ENCODE measurements around the gene C1S.
"Not testable (repeated sequence)": the region's sequence is repeated elsewhere in the genome, so short reads cannot be mapped to it uniquely, and the experiment has no call there.

C1S gene

DNA sequence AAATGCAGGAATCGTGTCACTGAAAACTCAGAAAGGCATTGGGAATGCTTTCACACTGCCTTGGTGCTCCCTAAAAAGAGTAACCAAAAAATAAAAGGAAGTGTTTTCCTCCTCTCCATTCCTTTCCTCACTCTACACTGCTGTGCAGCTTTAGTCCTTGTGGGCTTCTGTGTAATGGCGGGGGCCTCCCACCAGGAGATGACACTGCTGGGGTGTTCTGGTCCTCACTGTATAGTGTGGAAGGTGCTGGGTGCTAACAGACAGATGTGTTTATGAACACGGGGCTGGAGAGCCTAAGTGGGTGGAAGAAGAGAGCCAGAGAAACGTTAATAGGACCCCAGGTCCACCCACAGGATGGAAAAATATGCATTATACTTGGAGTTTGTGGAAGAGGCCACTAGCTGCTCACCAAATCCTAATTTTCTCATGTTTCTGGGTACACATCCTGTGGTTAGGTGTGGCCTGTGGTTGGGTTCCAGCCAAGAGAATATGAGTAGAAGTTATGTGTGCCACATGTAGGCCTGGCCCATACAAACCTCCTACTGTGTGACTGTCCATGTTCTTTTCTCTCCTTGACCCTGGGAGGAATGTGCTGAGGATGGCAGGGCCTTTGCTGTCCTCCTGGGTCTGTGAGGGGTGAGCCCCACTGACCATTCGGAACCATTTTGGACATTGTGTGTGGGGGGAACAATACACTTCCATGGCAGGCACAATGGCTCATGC lies 14.0 kb upstream of the C1S start:
- DNase-seq (ENCODE audit: low spot score): no peak

DNA sequence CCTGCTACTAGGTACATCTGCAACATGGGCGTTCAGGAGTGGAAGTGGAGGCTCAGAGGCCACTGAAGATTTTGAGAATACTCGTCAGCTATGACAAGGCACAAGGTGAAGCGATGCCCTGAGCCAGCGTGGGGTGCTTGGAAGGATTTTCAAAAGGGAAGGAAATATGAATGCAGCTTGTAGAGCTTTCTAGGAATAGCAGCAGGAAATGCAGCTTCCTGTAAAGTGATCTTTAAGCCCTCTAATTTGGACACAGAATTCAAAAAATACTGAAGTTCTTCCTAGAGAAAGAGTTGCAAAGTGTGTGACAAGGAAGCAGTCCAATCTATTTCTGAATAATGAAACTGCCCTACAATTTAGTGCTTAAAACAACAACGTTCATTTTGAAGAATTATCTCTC lies 13.2 kb upstream of the C1S start:
- no peak for DNase-seq (ENCODE audit: low spot score)

DNA sequence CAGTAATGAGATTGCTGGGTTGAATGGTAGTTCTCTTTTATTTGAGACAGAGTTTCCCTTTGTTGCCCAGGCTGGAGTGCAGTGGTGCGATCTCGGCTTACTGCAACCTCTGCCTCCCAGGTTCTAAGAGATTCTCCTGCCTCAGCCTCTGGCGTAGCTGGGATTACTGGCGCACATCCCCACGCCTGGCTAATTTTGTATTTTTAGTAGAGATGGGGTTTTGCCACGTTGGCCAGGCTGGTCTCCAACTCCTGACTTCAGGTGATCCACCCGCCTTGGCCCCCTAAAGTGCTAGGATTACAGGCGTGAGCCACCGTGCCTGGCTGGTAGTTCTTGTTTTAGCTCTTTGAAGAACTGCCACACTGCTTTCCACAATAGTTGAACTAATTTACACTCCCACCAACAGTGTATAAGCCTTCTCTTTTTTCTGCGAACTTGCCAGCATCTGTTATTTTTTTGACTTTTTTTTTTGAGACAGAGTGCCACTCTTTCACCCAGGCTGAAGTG lies 11.0 kb upstream of the C1S start:
- DNase-seq (ENCODE audit: low spot score): not testable (repeated sequence)

DNA sequence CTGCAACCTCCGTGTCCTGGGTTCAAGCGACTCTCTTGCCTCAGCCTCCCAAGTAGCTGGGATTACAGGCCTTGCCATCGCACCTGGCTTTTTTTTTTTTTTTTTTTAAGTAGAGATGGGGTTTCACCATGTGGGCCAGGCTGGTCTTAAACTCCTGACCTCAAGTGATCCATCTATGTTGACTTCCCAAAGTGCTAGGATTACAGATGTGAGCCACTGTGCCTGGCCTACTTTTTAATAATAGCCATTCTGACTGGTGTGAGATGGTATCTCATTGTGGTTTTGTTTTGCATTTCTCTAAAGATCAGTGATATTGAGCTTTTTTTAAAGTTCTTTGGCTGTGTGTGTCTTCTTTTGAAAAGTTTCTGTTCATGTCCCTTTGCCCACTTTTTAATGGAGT lies 10.5 kb upstream of the C1S start:
- DNase-seq (ENCODE audit: low spot score): not testable (repeated sequence)

DNA sequence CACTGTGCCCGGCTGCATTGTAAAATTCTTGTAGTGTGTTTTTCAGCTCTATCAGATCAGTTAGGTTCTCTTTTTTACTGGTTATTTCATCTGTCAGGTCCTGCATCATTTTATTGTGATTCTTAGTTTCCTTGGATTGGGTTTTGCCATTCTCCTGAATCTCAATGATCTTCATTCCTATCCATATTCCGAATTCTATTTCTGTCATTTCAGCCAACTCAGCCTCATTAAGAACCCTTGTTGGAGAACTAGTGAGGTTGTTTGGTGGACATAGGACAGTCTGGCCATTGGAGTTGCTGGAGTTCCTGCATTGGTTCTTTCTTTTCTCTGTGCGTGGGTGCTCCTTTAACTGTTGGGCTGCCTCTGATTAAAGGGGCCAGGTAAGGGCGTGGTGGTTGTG lies 5.6 kb upstream of the C1S start:
- no peak for DNase-seq (ENCODE audit: low spot score)

DNA sequence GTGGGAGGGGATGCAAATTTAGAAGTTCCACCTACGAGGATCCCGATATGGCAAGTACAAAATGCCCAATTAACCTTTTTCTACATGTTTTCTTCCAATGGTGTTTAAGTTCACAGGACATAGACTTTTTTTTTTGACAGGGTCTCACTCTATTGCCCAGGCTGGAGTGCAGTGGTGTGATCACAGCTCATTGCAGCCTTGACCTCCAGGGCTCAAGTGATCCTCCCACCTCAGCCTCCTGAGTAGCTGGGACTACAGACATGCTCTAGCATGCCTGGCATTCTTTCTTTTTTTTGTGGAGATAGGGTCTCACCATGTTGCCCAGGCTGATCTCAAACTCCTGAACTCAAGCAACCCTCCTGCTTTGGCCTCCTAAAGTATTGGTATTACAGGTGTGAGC lies 4.8 kb upstream of the C1S start:
- not testable (repeated sequence) for DNase-seq (ENCODE audit: low spot score)

DNA sequence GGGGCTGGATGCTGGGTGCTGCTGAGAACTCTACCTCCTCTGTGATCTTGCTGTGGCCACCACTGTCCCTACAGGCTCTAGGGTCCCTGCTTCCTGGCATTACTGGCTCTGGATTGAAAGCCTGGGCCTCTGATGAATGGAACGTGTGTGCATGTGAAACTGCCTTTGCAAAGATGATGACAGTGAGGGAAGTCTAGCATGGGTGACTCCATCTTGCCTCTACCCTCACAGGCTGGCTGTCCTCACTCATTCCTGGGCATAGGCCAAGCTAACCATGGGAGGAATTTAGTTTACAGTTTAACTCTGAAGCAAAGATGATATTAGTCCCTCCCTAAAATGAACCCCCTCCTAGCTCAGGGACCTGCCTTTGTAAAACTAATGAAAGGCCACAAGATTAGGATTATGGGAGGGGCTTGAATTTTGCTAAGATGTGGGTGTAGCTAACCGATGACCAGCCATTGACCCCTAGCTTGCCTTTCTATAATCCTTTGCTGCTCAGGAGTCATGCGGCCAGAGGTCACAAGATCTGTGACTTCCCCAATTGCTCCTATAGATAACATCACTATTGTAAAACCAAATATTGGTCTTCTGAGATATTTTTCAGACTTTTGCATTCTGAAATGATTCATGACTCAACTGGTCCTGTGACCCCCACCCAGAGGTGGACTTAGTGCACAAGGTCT lies 2.2 kb upstream of the C1S start:
- no peak for DNase-seq (ENCODE audit: low spot score)

DNA sequence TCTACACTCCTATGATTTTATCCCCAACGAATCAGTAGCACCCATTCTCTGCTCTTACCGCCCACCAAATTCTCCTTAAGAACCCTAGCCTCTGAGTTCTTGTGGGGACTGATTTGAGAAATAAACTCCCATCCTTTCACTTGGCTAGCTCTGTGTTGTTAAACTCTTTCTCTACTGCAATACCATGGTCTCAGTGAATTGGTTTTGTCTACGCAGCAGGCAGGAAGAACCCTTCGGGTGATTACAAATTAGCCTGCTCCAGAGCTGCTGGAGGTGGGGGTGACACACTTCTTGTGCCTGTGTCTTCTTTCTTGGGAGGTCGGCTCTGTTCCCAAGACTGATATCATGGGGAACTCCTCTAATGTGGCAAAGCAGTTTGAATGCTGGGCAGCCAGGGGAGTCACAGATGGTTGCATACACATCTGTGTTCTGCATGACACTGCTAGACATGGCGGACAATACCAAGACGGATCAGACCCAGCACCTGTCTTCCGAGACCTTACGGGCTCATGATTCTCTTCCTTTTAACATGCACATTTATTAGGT lies 1.6 kb upstream of the C1S start:
- DNase-seq (ENCODE audit: low spot score): no peak

DNA sequence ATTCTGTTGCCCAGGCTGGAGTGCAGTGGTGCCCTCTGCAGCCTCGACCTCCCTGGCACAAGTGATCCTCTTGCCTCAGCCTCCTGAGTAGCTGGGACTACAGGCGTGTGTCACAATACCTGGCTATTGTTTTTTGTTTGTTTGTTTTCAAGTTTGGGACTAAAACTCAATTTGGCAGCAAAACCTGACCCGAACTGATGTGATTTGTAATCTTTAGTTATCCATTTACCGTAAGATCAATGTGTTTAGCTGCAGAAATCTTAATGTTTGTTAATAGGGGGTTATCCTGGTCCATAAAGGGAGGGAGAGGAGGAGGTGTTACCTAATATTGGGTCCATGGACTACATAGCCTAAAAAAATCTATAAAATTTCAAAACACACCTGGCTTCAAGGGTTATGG lies 738 bp upstream of the C1S start:
- DNase-seq (ENCODE audit: low spot score): no peak

DNA sequence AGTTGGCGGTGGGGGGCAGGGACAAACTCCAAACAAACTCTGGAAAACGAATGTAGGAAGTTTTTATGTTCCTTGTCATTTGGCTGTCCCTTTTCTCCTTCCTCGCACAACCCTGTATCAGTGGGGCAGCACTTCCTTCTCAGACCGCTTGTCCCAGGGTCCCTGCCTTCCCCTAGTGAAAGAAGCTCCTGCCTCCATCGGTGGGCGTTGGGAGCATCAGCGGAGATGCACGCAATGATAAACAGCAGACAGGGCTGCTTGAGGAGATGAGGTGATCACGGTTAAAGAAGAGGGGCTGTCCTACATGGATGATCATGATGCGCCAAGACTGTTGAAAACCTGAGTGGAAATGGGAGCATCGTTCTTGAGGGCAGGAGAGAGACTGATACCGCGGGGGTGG lies 620 bp downstream of the C1S start:
- no peak for DNase-seq (ENCODE audit: low spot score)

DNA sequence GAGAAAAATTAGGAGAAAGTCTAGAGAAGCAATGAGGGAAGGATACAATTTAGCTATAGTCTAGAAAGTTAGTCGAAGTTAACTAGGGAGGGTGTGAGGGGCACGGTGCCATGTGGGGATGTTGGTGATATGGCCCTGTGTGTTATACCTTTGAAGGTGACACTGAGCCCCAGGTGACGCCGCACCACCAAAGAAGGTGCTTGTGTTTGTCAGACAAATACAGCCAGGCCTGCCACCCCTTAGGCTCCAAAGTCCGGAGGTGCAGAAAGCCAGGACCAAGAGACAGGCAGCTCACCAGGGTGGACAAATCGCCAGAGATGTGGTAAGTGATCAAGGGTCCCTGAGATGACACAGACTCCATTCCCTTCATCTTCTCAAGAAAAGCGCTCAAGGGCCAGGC lies 1.1 kb downstream of the C1S start:
- no peak for DNase-seq (ENCODE audit: low spot score)

DNA sequence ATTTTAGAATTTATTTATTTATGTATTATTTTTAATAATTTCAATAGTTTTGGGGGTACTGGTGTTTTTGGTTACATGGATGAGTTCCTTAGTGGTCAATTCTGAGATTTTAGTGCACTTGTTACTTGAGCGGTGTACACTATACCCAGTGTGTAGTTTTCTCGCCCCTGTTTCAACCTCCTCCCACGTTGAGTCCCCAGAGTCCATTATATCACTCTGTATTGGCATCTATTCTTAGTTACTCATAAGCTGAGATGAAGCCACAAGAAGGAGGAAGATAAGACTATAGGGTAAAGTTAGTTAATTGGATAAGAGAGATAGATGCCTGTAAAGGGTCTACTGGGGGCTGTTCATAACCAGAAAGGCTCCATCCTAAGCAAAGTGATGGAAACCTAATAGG lies 4.0 kb downstream of the C1S start:
- DNase-seq (ENCODE audit: low spot score): no peak

DNA sequence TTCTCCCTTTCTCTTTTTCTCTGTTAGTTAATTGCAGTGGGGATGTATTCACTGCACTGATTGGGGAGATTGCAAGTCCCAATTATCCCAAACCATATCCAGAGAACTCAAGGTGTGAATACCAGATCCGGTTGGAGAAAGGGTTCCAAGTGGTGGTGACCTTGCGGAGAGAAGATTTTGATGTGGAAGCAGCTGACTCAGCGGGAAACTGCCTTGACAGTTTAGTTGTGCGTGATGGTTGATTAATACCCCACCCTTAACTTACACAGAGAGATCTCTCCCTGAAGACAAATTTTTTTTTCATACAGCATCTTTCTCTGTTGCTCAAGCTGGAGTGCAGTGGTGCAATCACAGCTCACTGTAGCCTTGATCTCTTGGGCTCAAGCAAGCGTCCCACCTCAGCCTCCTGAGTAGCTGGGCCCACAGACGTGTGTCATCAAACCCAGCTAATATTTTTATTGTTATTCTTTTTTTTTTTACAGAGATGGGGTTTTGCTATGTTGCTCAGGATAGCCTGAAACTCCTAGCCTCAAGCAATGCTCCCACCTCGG lies 4.6 kb downstream of the C1S start:
- DNase-seq (ENCODE audit: low spot score): no peak

DNA sequence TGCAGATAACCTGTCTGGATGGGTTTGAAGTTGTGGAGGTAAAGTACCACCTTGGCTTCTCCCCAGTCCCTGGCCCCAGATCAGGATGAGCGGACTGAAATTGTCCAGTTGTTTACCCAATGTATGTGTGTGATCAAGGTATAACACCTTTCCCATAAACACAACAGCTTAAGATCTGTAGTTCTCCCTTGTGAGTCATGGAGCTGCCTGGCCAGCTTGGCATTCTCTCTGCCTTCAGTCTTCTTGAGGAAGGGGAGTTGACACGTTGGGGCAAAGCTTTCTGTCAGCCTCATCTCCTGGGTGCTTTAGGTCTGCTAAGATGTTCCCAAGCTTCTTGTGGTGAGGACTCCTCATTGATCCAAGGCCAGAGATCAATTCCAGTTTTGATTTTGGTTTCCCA lies 6.1 kb downstream of the C1S start:
- no peak for DNase-seq (ENCODE audit: low spot score)

DNA sequence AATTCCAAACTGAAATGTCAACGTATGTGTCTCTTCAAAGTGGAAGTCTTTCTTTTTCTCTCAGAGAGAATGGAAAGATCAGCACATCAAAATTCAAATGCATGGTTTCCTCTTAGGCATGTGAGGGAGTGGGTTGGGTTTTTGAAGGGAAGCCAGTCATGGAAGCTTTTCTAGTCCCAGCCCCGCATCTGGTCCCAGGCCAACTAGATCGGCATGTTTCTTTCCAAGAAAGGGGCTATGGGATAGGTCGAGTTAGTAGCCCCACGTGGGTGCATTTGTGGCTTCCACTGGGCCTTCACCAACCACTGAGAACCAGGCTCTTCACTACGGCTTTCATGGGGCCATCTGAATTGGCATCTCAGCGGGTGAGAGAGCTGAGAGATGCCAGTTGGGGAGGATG lies 6.6 kb downstream of the C1S start:
- no peak for DNase-seq (ENCODE audit: low spot score)

DNA sequence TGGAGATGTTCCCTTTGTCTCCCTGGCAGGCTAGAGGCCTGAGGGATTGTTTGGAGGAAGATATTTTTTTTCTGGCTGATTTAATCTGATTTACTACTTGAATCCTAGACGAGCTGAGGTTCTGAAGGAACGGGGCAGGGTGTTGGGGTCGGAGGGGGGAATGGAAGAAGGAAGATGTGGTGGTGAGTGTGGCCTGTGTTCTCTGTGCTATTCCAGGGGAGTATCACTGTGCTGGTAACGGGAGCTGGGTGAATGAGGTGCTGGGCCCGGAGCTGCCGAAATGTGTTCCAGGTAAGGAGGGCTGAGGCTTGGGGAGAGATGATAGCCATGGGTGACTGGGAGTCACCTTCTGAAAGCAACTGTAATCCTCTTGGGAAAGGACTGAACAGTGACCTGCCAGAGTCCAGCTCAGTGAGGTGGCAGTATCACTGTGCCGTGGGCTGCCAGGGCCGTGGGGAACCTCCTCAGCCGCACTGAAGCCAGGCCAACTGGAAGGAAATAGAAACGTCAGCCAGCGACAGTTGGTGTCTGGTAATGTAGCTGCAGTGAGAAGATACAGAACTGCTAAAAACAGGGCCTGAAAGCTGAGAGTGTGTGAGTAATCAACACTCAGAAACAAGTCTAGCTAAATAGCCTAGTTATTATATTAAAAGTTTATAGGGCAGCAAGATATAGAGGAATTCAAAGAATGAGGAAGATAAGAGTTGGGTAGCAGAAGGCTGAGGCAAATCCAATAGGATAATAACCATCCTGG lies 7.9 kb downstream of the C1S start:
- DNase-seq (ENCODE audit: low spot score): no peak

DNA sequence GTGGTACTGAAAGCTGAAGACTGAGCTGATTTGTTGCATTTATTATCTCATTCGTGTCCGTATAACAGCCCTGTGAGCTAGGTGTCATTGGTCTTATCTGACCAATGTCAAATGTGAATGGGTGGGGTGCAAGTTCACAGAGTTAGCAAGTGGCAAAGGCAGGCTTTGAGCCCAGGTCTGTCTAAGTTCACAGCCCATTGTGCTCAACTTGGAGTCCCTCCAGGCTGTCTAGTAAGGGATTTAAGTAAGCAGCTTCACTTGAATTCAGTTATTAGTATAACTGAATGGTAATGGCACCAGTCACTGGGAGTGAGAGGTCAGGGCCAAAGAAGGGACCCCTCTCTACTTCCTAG lies 8.5 kb downstream of the C1S start:
- DNase-seq (ENCODE audit: low spot score): no peak

DNA sequence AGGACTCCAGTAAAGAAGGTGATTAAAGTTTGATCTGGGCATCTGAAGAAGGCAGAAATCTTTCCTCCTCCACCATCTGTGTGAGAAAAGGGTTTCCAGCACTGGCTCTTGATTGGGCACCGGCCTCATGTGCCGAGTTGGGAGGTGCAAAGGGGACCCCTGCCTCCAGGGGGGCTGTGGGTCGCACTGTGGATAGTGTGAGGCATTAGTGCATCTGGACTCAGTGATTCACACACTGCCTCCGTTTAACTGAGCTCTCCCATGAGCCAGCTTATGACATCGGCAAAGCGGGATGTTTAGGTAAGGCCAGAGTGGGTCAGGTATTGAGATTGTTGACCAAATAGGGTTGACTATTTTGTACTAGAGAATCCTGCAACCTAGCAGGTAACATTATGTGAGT lies 8.9 kb downstream of the C1S start:
- DNase-seq (ENCODE audit: low spot score): no peak

DNA sequence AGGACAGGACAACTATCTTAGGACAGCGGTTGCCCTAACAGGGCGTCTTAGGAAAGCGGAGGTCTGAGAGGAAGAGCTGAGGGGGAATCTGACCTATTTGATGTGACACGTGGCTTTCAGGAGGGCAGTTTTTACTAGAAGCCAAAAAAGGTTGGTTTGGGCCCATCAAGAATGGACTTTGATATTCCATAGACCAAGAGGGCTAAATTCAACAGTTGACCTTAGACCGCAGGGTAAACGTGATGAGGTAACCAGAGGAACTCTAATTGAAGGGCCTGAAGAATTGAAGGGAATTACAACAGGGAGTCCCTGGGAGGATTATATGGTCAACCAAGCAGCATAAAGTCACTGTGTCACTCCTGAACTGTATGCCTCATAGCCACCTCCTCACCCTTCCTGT lies 11.5 kb downstream of the C1S start:
- no peak for DNase-seq (ENCODE audit: low spot score)

DNA sequence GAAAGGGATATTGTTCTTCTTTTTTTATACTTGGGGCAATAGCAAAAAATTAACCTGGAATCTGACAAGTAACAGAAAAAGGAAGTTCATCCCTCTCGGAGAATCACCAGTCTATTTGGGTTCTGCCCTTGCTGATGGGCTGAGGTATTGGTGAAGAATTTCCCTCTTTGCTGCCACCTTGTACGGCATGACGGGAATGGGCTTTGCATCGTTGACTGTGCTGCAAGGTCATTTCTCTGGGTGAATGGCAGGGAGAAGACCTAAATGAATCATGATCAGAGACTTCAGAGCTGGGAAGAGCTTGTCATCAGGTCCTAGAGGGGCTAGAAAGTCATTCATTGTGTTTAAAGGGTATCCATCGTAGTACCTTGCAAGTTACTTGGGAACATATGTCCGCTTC lies 12.0 kb downstream of the C1S start:
- DNase-seq (ENCODE audit: low spot score): no peak

DNA sequence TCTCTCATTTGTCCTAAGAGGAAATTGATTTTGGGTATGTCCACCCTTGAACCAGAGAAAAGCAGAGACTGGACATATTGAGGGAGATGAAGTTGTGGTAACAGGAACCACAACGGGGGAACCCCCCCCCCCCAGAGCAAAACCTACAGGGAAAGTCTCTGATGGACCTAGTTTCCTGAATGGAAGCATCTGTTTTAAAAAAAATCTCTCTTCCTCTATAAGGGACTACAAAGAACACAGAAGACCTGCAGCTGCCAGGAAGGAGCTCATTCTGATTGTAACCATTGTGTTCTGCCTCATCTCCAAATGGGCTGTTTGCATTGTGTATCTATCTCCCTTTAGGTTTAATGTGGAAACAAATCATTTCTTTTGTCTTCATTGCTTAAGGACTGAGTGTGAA lies 13.4 kb downstream of the C1S start:
- DNase-seq (ENCODE audit: low spot score): no peak

DNA sequence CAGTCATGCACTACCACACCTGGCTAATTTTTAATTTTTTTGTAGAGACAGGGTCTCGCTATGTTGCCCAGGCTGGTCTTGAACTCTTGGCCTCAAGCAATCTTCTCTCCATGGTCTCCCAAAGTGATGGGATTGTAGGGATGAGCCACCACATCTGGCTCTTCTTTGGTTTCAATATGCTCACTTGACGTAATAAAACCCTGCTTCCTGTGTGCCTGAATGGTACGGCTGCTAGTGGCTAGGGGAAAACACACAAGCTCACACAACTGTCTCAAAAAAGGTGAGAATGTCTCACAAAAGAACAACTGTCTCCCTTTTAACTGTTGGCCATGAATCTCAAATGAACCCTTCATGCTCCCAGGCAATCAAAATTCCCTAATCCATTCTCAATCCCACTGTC lies 15.0 kb downstream of the C1S start:
- no peak for DNase-seq (ENCODE audit: low spot score)

DNA sequence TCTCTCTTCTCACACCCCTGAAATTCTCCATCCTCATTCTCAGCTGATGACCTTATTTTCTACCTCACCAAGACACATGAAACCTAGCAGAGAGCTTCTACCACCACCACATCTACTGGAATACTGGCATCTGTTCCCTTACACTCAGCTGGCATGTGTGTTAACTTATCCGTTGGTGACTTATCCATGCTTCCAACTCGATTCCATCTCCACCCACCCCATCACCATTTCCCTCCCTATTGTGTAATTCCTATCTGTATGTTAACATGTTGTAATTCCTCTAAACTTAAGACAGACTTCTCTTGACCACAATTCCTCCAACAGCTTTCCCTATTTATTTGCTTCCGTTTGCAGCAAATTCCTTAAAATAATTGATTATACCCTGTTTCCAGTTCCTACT lies 15.4 kb downstream of the C1S start:
- DNase-seq (ENCODE audit: low spot score): peak; percentile 32
